Measurements from ENCODE around the gene DNAH17. TPM values are rescaled to one million over a fixed set of nuclear protein-coding genes. Genes with fewer than 3 reads are reported as not detected.
"Not testable (repeated sequence)": the region's sequence is repeated elsewhere in the genome, so short reads cannot be mapped to it uniquely, and the experiment has no call there.

DNAH17 gene
- total and polyA plus RNA-seq, 3 experiments from 2014 or later = 0.20 TPM; not detected in 2

- H3K27ac ChIP-seq (ENCODE audit: low read depth, low read length) = no peak overlapping the region
- DNase-seq = no peak
- Mint-ChIP-seq H3K27ac (no peak overlapping the region), H3K4me3 (no peak overlapping the region), H3K4me1 (no peaks in the 10 kb centered on the region), H3K36me3 (no peaks in the 10 kb centered on the region), H3K9me3 (no peaks in the 10 kb centered on the region), H3K27me3 (peaks cover 6 to 20% of the 10 kb centered on the region in 2 donors)
- H3K4me3 ChIP-seq (ENCODE audit: low read length) = no peak overlapping the region
- ChIA-PET CTCF (interaction anchor here (0.7 kb wide), 1 partner anchor 465 kb away, joined by 3 read pairs; no protein-coding TSS in a partner anchor), POLR2A (no interaction called here)
- no peaks in the 10 kb centered on the region for H3K9me3 ChIP-seq (ENCODE audit: low read length)
- H3K4me1 ChIP-seq (ENCODE audit: insufficient read depth, low read length) = no peaks in the 10 kb centered on the region
- no peaks in the 10 kb centered on the region for H3K27me3 ChIP-seq (ENCODE audit: insufficient read depth, low read length, poor library complexity, severe bottlenecking)
- H3K36me3 ChIP-seq (ENCODE audit: insufficient read depth, low read length) = no peaks in the 10 kb centered on the region
Observed at GRCh38 chr17:78506454-78507309, 70.5 kb downstream of the DNAH17 start.

GRCh38 chr17:78504156-78504925, 72.9 kb downstream of the DNAH17 start:
- H3K27me3 Mint-ChIP-seq = peaks cover 6 to 11% of the 10 kb centered on the region in 2 donors
- no peaks in the 10 kb centered on the region for H3K36me3 Mint-ChIP-seq
- ChIA-PET CTCF (no interaction called here), POLR2A (no interaction called here)
- Histone ChIP-seq H3K27ac (ENCODE audit: low read depth, low read length) (no peak overlapping the region), H3K27me3 (ENCODE audit: insufficient read depth, low read length, poor library complexity, severe bottlenecking) (no peaks in the 10 kb centered on the region), H3K9me3 (ENCODE audit: low read length) (no peaks in the 10 kb centered on the region), H3K4me3 (ENCODE audit: low read length) (no peak overlapping the region), H3K4me1 (ENCODE audit: insufficient read depth, low read length) (no peaks in the 10 kb centered on the region), H3K36me3 (ENCODE audit: insufficient read depth, low read length) (no peaks in the 10 kb centered on the region)
- H3K4me3 Mint-ChIP-seq = no peak overlapping the region
- no peaks in the 10 kb centered on the region for H3K9me3 Mint-ChIP-seq
- H3K27ac Mint-ChIP-seq = peak overlapping the region in 1 of 8 donors; percentile 74
- H3K4me1 Mint-ChIP-seq = no peaks in the 10 kb centered on the region
- DNase-seq = no peak

- DNase-seq, POLR2A ChIA-PET, H3K4me3 Mint-ChIP-seq: not testable (repeated sequence)
Observed at GRCh38 chr17:78503388-78503787, 73.8 kb downstream of the DNAH17 start.

GRCh38 chr17:78502611-78503148, 74.5 kb downstream of the DNAH17 start:
- no peaks in the 10 kb centered on the region for H3K4me1 ChIP-seq (ENCODE audit: insufficient read depth, low read length)
- Mint-ChIP-seq H3K36me3 (no peaks in the 10 kb centered on the region), H3K4me1 (no peaks in the 10 kb centered on the region), H3K27ac (no peak overlapping the region), H3K4me3 (no peak overlapping the region), H3K9me3 (no peaks in the 10 kb centered on the region), H3K27me3 (peaks cover 6 to 11% of the 10 kb centered on the region in 2 donors)
- H3K27me3 ChIP-seq (ENCODE audit: insufficient read depth, low read length, poor library complexity, severe bottlenecking) = no peaks in the 10 kb centered on the region
- H3K27ac ChIP-seq (ENCODE audit: low read depth, low read length) = no peak overlapping the region
- no peaks in the 10 kb centered on the region for H3K9me3 ChIP-seq (ENCODE audit: low read length)
- POLR2A ChIA-PET = no interaction called here
- no peak for DNase-seq
- CTCF ChIA-PET = interaction anchor here (0.5 kb wide), 1 partner anchor 70 kb away, joined by 3 read pairs; no protein-coding TSS in a partner anchor
- H3K36me3 ChIP-seq (ENCODE audit: insufficient read depth, low read length) = no peaks in the 10 kb centered on the region
- no peak overlapping the region for H3K4me3 ChIP-seq (ENCODE audit: low read length)

More at GRCh38 chr17:78503388-78503787, 73.8 kb downstream of the DNAH17 start:
- H3K4me3 ChIP-seq (ENCODE audit: low read length); H3K4me1 Mint-ChIP-seq; H3K4me1 ChIP-seq (ENCODE audit: insufficient read depth, low read length); H3K27ac Mint-ChIP-seq; H3K36me3 ChIP-seq (ENCODE audit: insufficient read depth, low read length); H3K36me3 Mint-ChIP-seq; H3K27ac ChIP-seq (ENCODE audit: low read depth, low read length); H3K9me3 ChIP-seq (ENCODE audit: low read length); H3K27me3 ChIP-seq (ENCODE audit: insufficient read depth, low read length, poor library complexity, severe bottlenecking); CTCF ChIA-PET; H3K9me3 Mint-ChIP-seq: not testable (repeated sequence)
- peaks cover 6 to 13% of the 10 kb centered on the region in 2 donors for H3K27me3 Mint-ChIP-seq

- Histone ChIP-seq H3K36me3 (ENCODE audit: insufficient read depth, low read length) (no peaks in the 10 kb centered on the region), H3K4me3 (ENCODE audit: low read length) (no peak overlapping the region), H3K27ac (ENCODE audit: low read depth, low read length) (no peak overlapping the region), H3K9me3 (ENCODE audit: low read length) (no peaks in the 10 kb centered on the region), H3K27me3 (ENCODE audit: insufficient read depth, low read length, poor library complexity, severe bottlenecking) (no peaks in the 10 kb centered on the region), H3K4me1 (ENCODE audit: insufficient read depth, low read length) (no peaks in the 10 kb centered on the region)
- peaks cover 6 to 11% of the 10 kb centered on the region in 2 donors for H3K27me3 Mint-ChIP-seq
- no peak overlapping the region for H3K27ac Mint-ChIP-seq
- H3K4me1 Mint-ChIP-seq = no peaks in the 10 kb centered on the region
- no peaks in the 10 kb centered on the region for H3K9me3 Mint-ChIP-seq
- DNase-seq = peak in 1 of 5 donors; percentile 10
- no peak overlapping the region for H3K4me3 Mint-ChIP-seq
- no peaks in the 10 kb centered on the region for H3K36me3 Mint-ChIP-seq
- CTCF ChIA-PET = no interaction called here
- POLR2A ChIA-PET = no interaction called here
Observed at GRCh38 chr17:78501241-78502036, 75.8 kb downstream of the DNAH17 start.

GRCh38 chr17:78500806-78501205, 76.4 kb downstream of the DNAH17 start:
- H3K27me3 Mint-ChIP-seq = peaks cover 6 to 13% of the 10 kb centered on the region in 2 donors
- no peak overlapping the region for H3K27ac Mint-ChIP-seq
- Histone ChIP-seq H3K27ac (ENCODE audit: low read depth, low read length) (no peak overlapping the region), H3K4me1 (ENCODE audit: insufficient read depth, low read length) (no peaks in the 10 kb centered on the region), H3K9me3 (ENCODE audit: low read length) (no peaks in the 10 kb centered on the region), H3K36me3 (ENCODE audit: insufficient read depth, low read length) (no peaks in the 10 kb centered on the region), H3K4me3 (ENCODE audit: low read length) (no peak overlapping the region), H3K27me3 (ENCODE audit: insufficient read depth, low read length, poor library complexity, severe bottlenecking) (no peaks in the 10 kb centered on the region)
- no peaks in the 10 kb centered on the region for H3K4me1 Mint-ChIP-seq
- ChIA-PET CTCF (no interaction called here), POLR2A (no interaction called here)
- no peaks in the 10 kb centered on the region for H3K9me3 Mint-ChIP-seq
- no peak overlapping the region for H3K4me3 Mint-ChIP-seq
- DNase-seq = peak in 1 of 5 donors; percentile 15
- H3K36me3 Mint-ChIP-seq = no peaks in the 10 kb centered on the region

GRCh38 chr17:78499715-78500540, 77.3 kb downstream of the DNAH17 start:
- POLR2A ChIA-PET = no interaction called here
- Mint-ChIP-seq H3K27ac (no peak overlapping the region), H3K4me3 (no peak overlapping the region), H3K9me3 (no peaks in the 10 kb centered on the region), H3K4me1 (no peaks in the 10 kb centered on the region), H3K27me3 (peaks cover 6 to 16% of the 10 kb centered on the region in 2 donors), H3K36me3 (no peaks in the 10 kb centered on the region)
- no peaks in the 10 kb centered on the region for H3K36me3 ChIP-seq (ENCODE audit: insufficient read depth, low read length)
- CTCF ChIA-PET = no interaction called here
- DNase-seq = peak in 1 of 5 donors; percentile 42
- H3K4me1 ChIP-seq (ENCODE audit: insufficient read depth, low read length) = no peaks in the 10 kb centered on the region
- no peaks in the 10 kb centered on the region for H3K9me3 ChIP-seq (ENCODE audit: low read length)
- no peaks in the 10 kb centered on the region for H3K27me3 ChIP-seq (ENCODE audit: insufficient read depth, low read length, poor library complexity, severe bottlenecking)
- no peak overlapping the region for H3K27ac ChIP-seq (ENCODE audit: low read depth, low read length)
- H3K4me3 ChIP-seq (ENCODE audit: low read length) = no peak overlapping the region
